ENCODE data around the gene SMYD3. TPM values are rescaled to one million over a fixed set of nuclear protein-coding genes. Genes with fewer than 3 reads are reported as not detected.

SMYD3 gene
- total RNA-seq, 2 donors from 2014 or later, result 8.8 to 19.0 TPM

- H3K4me3 ChIP-seq, result no peak overlapping the region
- H3K9me3 ChIP-seq, result no peaks in the 10 kb centered on the region
- ATAC-seq (ENCODE audit: insufficient number of reproducible peaks, low FRiP score, low read depth), result no peak
- no peaks in the 10 kb centered on the region for H3K27me3 ChIP-seq (replicated peaks; ENCODE audit: insufficient read depth)
- H3K36me3 ChIP-seq, result no peaks in the 10 kb centered on the region
- TF ChIP-seq CTCF (IDR thresholded peaks at IDR 0.05), result no peak
- no peak overlapping the region for H3K27ac ChIP-seq
- DNase-seq (ENCODE audit: low spot score), result no peak
- no peaks in the 10 kb centered on the region for H3K4me1 ChIP-seq (ENCODE audit: control insufficient read depth in 1 of 2, low read depth in 2 of 2)
Observed at GRCh38 chr1:245863566-245864184, 643.4 kb downstream of the SMYD3 start.

- H3K9me3 ChIP-seq, result no peaks in the 10 kb centered on the region
- ATAC-seq (ENCODE audit: insufficient number of reproducible peaks, low FRiP score, low read depth) (no peak), DNase-seq (ENCODE audit: low spot score) (no peak)
- H3K4me3 ChIP-seq, result no peak overlapping the region
- no peaks in the 10 kb centered on the region for H3K36me3 ChIP-seq
- no peak for TF ChIP-seq CTCF (IDR thresholded peaks at IDR 0.05)
- H3K4me1 ChIP-seq (ENCODE audit: control insufficient read depth in 1 of 2, low read depth in 2 of 2), result no peaks in the 10 kb centered on the region
- no peaks in the 10 kb centered on the region for H3K27me3 ChIP-seq (replicated peaks; ENCODE audit: insufficient read depth)
- no peak overlapping the region for H3K27ac ChIP-seq
Observed at GRCh38 chr1:245862812-245863540, 644.1 kb downstream of the SMYD3 start.

- Histone ChIP-seq H3K4me3 (no peak overlapping the region), H3K4me1 (ENCODE audit: control insufficient read depth in 1 of 2, low read depth in 2 of 2) (no peaks in the 10 kb centered on the region), H3K27ac (no peak overlapping the region), H3K36me3 (no peaks in the 10 kb centered on the region), H3K27me3 (replicated peaks; ENCODE audit: insufficient read depth) (no peaks in the 10 kb centered on the region), H3K9me3 (no peaks in the 10 kb centered on the region)
- TF ChIP-seq CTCF (IDR thresholded peaks at IDR 0.05), result no peak
- no peak for DNase-seq (ENCODE audit: low spot score)
- ATAC-seq (ENCODE audit: insufficient number of reproducible peaks, low FRiP score, low read depth), result no peak
Observed at GRCh38 chr1:245860657-245861544, 646.2 kb downstream of the SMYD3 start.

GRCh38 chr1:245859493-245860114 lies 647.5 kb downstream of the SMYD3 start:
- no peaks in the 10 kb centered on the region for H3K9me3 ChIP-seq
- H3K27ac ChIP-seq, result no peak overlapping the region
- TF ChIP-seq CTCF (IDR thresholded peaks at IDR 0.05), result no peak
- no peak for DNase-seq (ENCODE audit: low spot score)
- no peak for ATAC-seq (ENCODE audit: insufficient number of reproducible peaks, low FRiP score, low read depth)
- H3K4me3 ChIP-seq, result no peak overlapping the region
- no peaks in the 10 kb centered on the region for H3K4me1 ChIP-seq (ENCODE audit: control insufficient read depth in 1 of 2, low read depth in 2 of 2)
- no peaks in the 10 kb centered on the region for H3K27me3 ChIP-seq (replicated peaks; ENCODE audit: insufficient read depth)
- no peaks in the 10 kb centered on the region for H3K36me3 ChIP-seq
